NCI-H345 treated with DMSO at 0.1 percent for 48 hours (cell line): ENCODE results near the gene PRADC1.
A peak's percentile ranks its signal among the peaks of the same experiment; 100 is the strongest.
"Not testable (repeated sequence)": the region's sequence is repeated elsewhere in the genome, so short reads cannot be mapped to it uniquely, and the experiment has no call there.

Experiments
- DNase-seq: peaks from one replicate; lab custom pipeline; 2025; ENCODE audit not compliant: unreplicated experiment; lab: John Stamatoyannopoulos, UW

Gene PRADC1

GRCh38 chr2:73233154-73233931 is at the start of gene PRADC1:
Gene PRADC1, minus strand, starts transcription at chr2:73233239. Its CDS starts 79 bp downstream, at chr2:73233160.
- peak; percentile 98 for DNase-seq

DNA sequence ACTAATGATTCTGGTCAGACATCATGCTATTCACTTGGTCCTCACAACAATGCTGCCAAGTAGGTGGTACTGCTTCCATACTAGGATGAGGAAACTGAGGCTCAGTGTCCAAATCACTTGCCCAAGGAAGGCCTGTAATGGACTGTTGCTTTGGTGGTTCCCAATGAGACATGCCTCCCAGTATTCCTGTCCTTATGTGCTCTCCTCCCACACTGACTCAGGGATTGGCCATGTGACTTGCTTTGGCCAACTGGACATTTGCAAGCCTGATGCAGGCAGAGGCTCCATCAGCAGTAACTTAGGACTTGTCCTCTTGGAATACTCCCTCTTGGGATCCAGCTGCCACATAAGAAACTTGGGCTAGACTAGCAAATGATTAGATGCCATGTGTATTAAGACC is 48.2 kb upstream of the PRADC1 start:
- no peak for DNase-seq

- DNase-seq, result no peak
Measured at GRCh38 chr2:73279852-73280251, 46.8 kb upstream of the PRADC1 start.

DNA sequence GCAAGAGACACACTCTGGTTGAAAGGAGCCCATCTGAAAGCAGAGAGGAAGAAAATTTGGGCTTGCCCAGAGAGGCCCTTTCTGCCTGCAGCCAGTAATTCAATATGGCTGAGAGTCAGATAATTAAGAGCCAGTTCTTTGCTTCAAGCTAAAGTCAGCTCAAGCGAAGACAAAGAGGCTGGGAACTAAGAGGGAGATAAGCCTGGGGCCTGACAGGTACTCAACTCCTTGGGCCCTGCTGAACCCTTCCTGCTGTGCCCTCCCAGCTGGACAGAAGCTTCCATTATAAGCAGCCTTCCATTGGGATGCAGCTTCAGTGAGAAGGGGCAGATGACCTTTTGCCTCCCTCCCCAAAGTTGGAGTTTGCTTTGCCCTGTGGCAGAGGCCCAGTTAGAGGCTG is 39.2 kb upstream of the PRADC1 start:
- DNase-seq, result no peak

GRCh38 chr2:73269686-73270465 is 36.8 kb upstream of the PRADC1 start:
- no peak for DNase-seq

GRCh38 chr2:73268830-73269685 is 36.0 kb upstream of the PRADC1 start:
- peak; percentile 76 for DNase-seq

GRCh38 chr2:73268366-73268829 is 35.4 kb upstream of the PRADC1 start:
- no peak for DNase-seq

- no peak for DNase-seq
Measured at GRCh38 chr2:73267008-73267407, 34.0 kb upstream of the PRADC1 start.

GRCh38 chr2:73266061-73266901 is 33.2 kb upstream of the PRADC1 start:
- no peak for DNase-seq

DNA sequence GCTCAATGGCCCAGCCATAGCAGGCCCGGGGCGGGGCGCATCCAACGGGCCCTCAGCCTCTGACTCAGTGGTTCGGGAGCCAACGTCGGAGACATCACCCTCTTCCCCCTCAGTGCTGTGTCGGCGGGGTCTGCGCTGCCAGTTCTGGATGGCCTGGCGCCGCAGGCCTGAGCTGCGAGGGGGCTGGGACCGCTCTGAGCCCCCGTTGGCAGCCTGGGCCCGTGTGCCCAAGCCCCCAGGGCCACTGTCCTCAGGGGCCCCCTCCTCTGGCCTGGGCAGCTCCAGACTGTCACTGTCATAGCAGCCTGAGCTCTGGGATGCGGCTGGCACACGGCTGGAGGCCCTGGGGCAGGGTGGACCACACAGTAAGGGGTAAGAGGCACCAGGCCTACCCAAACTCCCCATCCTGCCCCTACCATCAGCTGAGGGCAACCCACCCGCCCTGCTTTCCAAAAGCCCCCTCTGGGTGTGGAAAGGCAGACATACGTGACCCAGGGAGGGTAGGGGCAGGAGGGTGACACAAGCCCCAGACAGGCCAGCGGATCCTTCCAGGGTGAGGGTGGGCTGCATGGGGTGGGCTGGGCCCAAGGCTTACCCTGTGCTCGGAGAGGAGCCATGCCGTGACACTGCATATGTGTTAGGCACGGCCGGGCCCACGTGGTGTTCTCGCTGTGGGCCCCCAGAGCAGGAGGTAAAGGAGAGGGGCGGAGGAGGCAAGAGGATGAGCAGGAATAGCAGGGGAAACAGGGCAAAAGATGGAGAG is 32.4 kb upstream of the PRADC1 start:
- no peak for DNase-seq

GRCh38 chr2:73264783-73265182 is 31.7 kb upstream of the PRADC1 start:
- no peak for DNase-seq

DNA sequence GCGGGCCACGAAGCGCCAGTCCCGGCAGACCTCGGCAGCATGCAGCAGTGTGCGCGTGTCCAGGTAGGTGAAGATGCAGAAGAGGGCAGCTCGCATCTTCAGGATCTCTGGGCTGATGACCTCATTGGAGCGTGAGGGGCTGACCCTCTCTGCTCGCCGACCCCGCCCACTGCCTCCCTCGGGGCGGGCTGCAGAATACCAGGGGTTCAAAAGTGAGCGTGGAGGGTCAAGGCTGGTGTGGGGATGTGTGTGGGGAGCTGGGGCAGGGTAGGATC is 31.2 kb upstream of the PRADC1 start:
- DNase-seq, result no peak

DNA sequence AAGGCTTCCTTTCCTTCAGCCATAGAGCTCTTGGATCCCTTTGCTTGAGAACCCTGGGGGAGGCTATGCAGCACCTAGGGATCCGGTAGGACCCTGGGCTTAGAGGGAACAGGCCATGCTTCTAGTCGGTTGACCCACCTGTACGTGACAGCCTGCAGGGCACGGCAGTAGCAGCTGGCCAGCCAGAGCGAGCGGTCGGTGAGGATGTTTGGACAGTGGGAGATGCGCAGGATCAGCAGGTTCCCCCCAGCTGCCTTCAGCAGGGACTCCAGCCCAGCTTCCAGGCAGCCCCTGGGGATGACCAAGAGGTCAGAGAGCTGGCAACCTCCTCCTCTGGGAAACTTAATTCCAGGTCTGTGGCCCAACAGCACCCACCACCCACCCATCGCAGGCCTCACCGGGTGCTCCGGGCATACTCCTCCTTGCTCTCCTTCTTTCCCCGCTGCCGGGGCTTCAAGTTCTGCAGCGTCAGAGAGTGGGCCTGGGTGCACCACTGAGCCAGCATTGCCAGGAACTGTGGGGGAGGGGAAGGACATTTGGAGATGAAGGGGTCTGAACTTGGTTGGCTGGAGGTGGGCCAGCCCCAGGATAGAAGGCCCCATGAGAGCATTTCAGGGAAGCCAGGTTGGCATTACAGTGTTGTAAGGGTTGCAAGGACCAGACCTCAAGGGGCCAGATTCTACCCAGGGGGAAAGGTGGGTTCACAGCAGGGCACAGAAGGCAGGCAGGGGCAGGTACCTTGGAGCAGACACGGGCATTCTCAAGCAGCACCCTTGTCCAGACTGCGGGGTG is 30.7 kb upstream of the PRADC1 start:
- no peak for DNase-seq

GRCh38 chr2:73262691-73263429 is 29.8 kb upstream of the PRADC1 start:
- DNase-seq, result not testable (repeated sequence)

GRCh38 chr2:73262108-73262651 is 29.1 kb upstream of the PRADC1 start:
- DNase-seq, result no peak

- no peak for DNase-seq
Measured at GRCh38 chr2:73260338-73260984, 27.4 kb upstream of the PRADC1 start.

DNA sequence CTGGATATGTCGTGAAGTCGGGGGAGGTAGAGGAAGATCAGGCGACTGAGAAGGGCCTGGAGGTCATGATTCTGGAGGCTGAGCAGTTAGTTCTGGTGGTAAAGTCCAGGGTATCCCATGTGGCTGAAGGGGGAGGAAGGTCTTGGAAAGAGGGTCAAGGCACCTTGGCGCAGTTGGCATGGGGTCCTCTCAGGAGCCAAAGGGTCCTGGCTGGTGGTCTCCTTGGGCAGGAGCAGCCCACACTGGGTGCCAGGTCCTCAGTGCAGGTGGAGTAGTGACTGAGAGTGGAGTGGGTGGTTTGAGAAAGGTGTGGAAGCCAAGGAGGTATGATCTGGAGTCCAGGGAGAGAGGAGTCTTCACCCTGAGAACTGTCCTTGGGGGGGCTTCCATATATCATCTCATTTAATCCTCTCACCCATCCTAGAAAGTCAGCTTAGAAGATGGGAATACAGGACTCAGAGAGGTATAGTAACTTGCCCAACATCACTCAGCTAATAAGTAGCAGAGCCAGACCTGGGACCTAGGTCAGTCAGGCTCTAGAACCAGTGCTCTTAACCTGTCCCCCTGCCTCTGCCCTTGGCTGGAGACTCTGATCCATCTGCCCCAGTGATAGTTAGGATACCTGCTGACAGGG is 26.8 kb upstream of the PRADC1 start:
- no peak for DNase-seq
